ENCODE measurements around the gene CDH2.

CDH2 gene

GRCh38 chr18:28114472-28114871 lies 62.5 kb downstream of the CDH2 start:
- no peak for TF ChIP-seq CTCF (IDR thresholded peaks at IDR 0.05; ENCODE audit: borderline replicate concordance, control extremely low read depth, extremely low read depth, insufficient read depth, missing control alignments)
- in situ Hi-C loops (cut with MboI; ENCODE audit: low sequenced_read_pairs, unreplicated experiment) = no loop called here
- no peak for DNase-seq (ENCODE audit: low spot score)

GRCh38 chr18:28113271-28114029 lies 63.5 kb downstream of the CDH2 start:
- no peak for TF ChIP-seq CTCF (IDR thresholded peaks at IDR 0.05; ENCODE audit: borderline replicate concordance, control extremely low read depth, extremely low read depth, insufficient read depth, missing control alignments)
- in situ Hi-C loops (cut with MboI; ENCODE audit: low sequenced_read_pairs, unreplicated experiment) = no loop called here
- DNase-seq (ENCODE audit: low spot score) = no peak

GRCh38 chr18:28112056-28112470 lies 64.9 kb downstream of the CDH2 start:
- in situ Hi-C loops (cut with MboI; ENCODE audit: low sequenced_read_pairs, unreplicated experiment) = no loop called here

GRCh38 chr18:28110924-28111323 lies 66.0 kb downstream of the CDH2 start:
- in situ Hi-C loops (cut with MboI; ENCODE audit: low sequenced_read_pairs, unreplicated experiment) = no loop called here

More at GRCh38 chr18:28112056-28112470, 64.9 kb downstream of the CDH2 start:
- no peak for TF ChIP-seq CTCF (IDR thresholded peaks at IDR 0.05; ENCODE audit: borderline replicate concordance, control extremely low read depth, extremely low read depth, insufficient read depth, missing control alignments)
- no peak for DNase-seq (ENCODE audit: low spot score)

GRCh38 chr18:28109781-28110560 lies 67.0 kb downstream of the CDH2 start:
- in situ Hi-C loops (cut with MboI; ENCODE audit: low sequenced_read_pairs, unreplicated experiment) = no loop called here
- no peak for DNase-seq (ENCODE audit: low spot score)
- no peak for TF ChIP-seq CTCF (IDR thresholded peaks at IDR 0.05; ENCODE audit: borderline replicate concordance, control extremely low read depth, extremely low read depth, insufficient read depth, missing control alignments)

More at GRCh38 chr18:28110924-28111323, 66.0 kb downstream of the CDH2 start:
- no peak for DNase-seq (ENCODE audit: low spot score)
- no peak for TF ChIP-seq CTCF (IDR thresholded peaks at IDR 0.05; ENCODE audit: borderline replicate concordance, control extremely low read depth, extremely low read depth, insufficient read depth, missing control alignments)

- in situ Hi-C loops (cut with MboI; ENCODE audit: low sequenced_read_pairs, unreplicated experiment) = no loop called here
- no peak for DNase-seq (ENCODE audit: low spot score)
- TF ChIP-seq CTCF (IDR thresholded peaks at IDR 0.05; ENCODE audit: borderline replicate concordance, control extremely low read depth, extremely low read depth, insufficient read depth, missing control alignments) = no peak
Observed at GRCh38 chr18:28108814-28109213, 68.1 kb downstream of the CDH2 start.

All from GM13976 (cell line).